Measurements from ENCODE around the gene ZNF213.

The ZNF213 gene

GRCh38 chr16:3101018-3101840 is 33.6 kb upstream of the ZNF213 start:
- in situ Hi-C loops (cut with MboI; ENCODE audit: low sequenced_read_pairs): no loop called here

- in situ Hi-C loops (cut with MboI; ENCODE audit: low sequenced_read_pairs): no loop called here
These were observed 32.9 kb upstream of the ZNF213 start for GRCh38 chr16:3101841-3102470.

GRCh38 chr16:3106205-3106928 is 28.5 kb upstream of the ZNF213 start:
- in situ Hi-C loops (cut with MboI; ENCODE audit: low sequenced_read_pairs): no loop called here

GRCh38 chr16:3112058-3112880 is 22.6 kb upstream of the ZNF213 start, which contains the start of gene ZNF205:
ZNF205 (plus strand) TSS chr16:3112586; CDS start chr16:3113431, 845 bp downstream.
- in situ Hi-C loops (cut with MboI; ENCODE audit: low sequenced_read_pairs): no loop called here

GRCh38 chr16:3112881-3113574 is 21.8 kb upstream of the ZNF213 start:
- in situ Hi-C loops (cut with MboI; ENCODE audit: low sequenced_read_pairs): no loop called here

- in situ Hi-C loops (cut with MboI; ENCODE audit: low sequenced_read_pairs): no loop called here
These were observed 20.9 kb upstream of the ZNF213 start for GRCh38 chr16:3113765-3114479.

- in situ Hi-C loops (cut with MboI; ENCODE audit: low sequenced_read_pairs): no loop called here
These were observed 19.8 kb upstream of the ZNF213 start for GRCh38 chr16:3115003-3115402.

GRCh38 chr16:3115561-3115960 is 19.3 kb upstream of the ZNF213 start:
- in situ Hi-C loops (cut with MboI; ENCODE audit: low sequenced_read_pairs): no loop called here

GRCh38 chr16:3118204-3118790 is 16.5 kb upstream of the ZNF213 start:
- in situ Hi-C loops (cut with MboI; ENCODE audit: low sequenced_read_pairs): no loop called here

GRCh38 chr16:3118846-3119245 is 16.0 kb upstream of the ZNF213 start:
- in situ Hi-C loops (cut with MboI; ENCODE audit: low sequenced_read_pairs): no loop called here

GRCh38 chr16:3119286-3119685 is 15.5 kb upstream of the ZNF213 start:
- in situ Hi-C loops (cut with MboI; ENCODE audit: low sequenced_read_pairs): no loop called here

GRCh38 chr16:3119701-3120408 is 15.0 kb upstream of the ZNF213 start:
- in situ Hi-C loops (cut with MboI; ENCODE audit: low sequenced_read_pairs): no loop called here

- in situ Hi-C loops (cut with MboI; ENCODE audit: low sequenced_read_pairs): no loop called here
These were observed 14.4 kb upstream of the ZNF213 start for GRCh38 chr16:3120435-3120834.

GRCh38 chr16:3121851-3122467 is 12.9 kb upstream of the ZNF213 start:
- in situ Hi-C loops (cut with MboI; ENCODE audit: low sequenced_read_pairs): no loop called here

- in situ Hi-C loops (cut with MboI; ENCODE audit: low sequenced_read_pairs): no loop called here
These were observed 11.8 kb upstream of the ZNF213 start for GRCh38 chr16:3122926-3123570.

GRCh38 chr16:3123986-3124886 is 10.6 kb upstream of the ZNF213 start:
- in situ Hi-C loops (cut with MboI; ENCODE audit: low sequenced_read_pairs): no loop called here

- in situ Hi-C loops (cut with MboI; ENCODE audit: low sequenced_read_pairs): loop anchor here (5.0 kb wide), 1 partner anchor 65 kb away; no protein-coding TSS in a partner anchor
These were observed 7.1 kb upstream of the ZNF213 start for GRCh38 chr16:3127745-3128144.
